HEK293 (cell line): ENCODE measurements around the gene MDM4.
"Not testable (repeated sequence)": the region's sequence is repeated elsewhere in the genome, so short reads cannot be mapped to it uniquely, and the experiment has no call there.

Experiments used
- CTCF ChIA-PET: fragments of 350-600 bp; formaldehyde crosslinking; extraction: SDS; loops from one replicate; lab custom pipeline; 2021; ENCODE audit warnings: antibody characterized with exemption; lab: Yijun Ruan, JAX
- POLR2A ChIA-PET: fragments of 300-600 bp; formaldehyde crosslinking; extraction: SDS; loops from one replicate; lab custom pipeline; 2020; ENCODE audit warnings: antibody characterized with exemption, inconsistent platforms; lab: Yijun Ruan, JAX
- H3K27ac ChIP-seq: fragments of 200-500 bp; sonication (Bioruptor generic); 2 replicates; pipeline ENCODE4 v1.5.1; 2014; ENCODE audit warnings: low read depth, low read length, control low read depth, inconsistent platforms; ENCODE audit errors: extremely low read depth
- H3K36me3 ChIP-seq, 2 experiments: fragments of 200-500 bp in 1 of 2; sonication (Bioruptor generic) in 1 of 2; 1 replicate in 1 of 2; 2 replicates in 1 of 2; pipeline ENCODE4 v1.5.1; 2014 to 2017; ENCODE audit warnings: inconsistent platforms in 2 of 2, low read length in 2 of 2; ENCODE audit not compliant: control insufficient read depth in 2 of 2, insufficient read depth in 1 of 2
- H3K4me1 ChIP-seq: fragments of 200-500 bp; sonication (Bioruptor generic); 2 replicates; pipeline ENCODE4 v1.5.1; 2014; ENCODE audit warnings: mild to moderate bottlenecking, low read length, inconsistent platforms; ENCODE audit not compliant: control insufficient read depth, insufficient read depth
- H3K4me3 ChIP-seq: 2 replicates; pipeline ENCODE4 v1.5.1; 2011; ENCODE audit warnings: low read depth, mild to moderate bottlenecking, control low read depth, low read length, moderate library complexity
- H3K9me3 ChIP-seq: fragments of 200-500 bp; sonication (Bioruptor generic); 2 replicates; pipeline ENCODE4 v1.5.1; 2014; ENCODE audit warnings: low read depth, low read length, inconsistent platforms; ENCODE audit not compliant: control insufficient read depth, insufficient read depth
- CTCF ChIP-seq: fragments of 450-650 bp; formaldehyde crosslinking; IDR thresholded peaks from 2 replicates; pipeline ENCODE4 v1.5.1; 2016; ENCODE audit warnings: missing biosample characterization, missing genetic modification characterization
- HOXC10 ChIP-seq: sonication (generic); formaldehyde crosslinking; IDR thresholded peaks from 2 replicates; pipeline ENCODE4 v1.8.1; 2023; ENCODE audit warnings: mild to moderate bottlenecking, missing genetic modification reagents
- KLF1 ChIP-seq: fragments of 450-650 bp; formaldehyde crosslinking; IDR thresholded peaks from 2 replicates; pipeline ENCODE4 v1.5.1; 2016; ENCODE audit warnings: missing biosample characterization, missing genetic modification characterization
- KLF9 ChIP-seq: fragments of 450-650 bp; formaldehyde crosslinking; IDR thresholded peaks from 2 replicates; pipeline ENCODE4 v1.5.1; 2016; ENCODE audit warnings: missing biosample characterization, missing genetic modification characterization, low read depth
- OSR2 ChIP-seq: fragments of 450-650 bp; formaldehyde crosslinking; IDR thresholded peaks from 2 replicates; pipeline ENCODE4 v1.5.1; 2016; ENCODE audit warnings: missing biosample characterization, missing genetic modification characterization
- SP7 ChIP-seq: fragments of 450-650 bp; formaldehyde crosslinking; IDR thresholded peaks from 2 replicates; pipeline ENCODE4 v1.5.1; 2016; ENCODE audit warnings: missing biosample characterization, missing genetic modification characterization
- ZBTB1 ChIP-seq: fragments of 450-650 bp; formaldehyde crosslinking; IDR thresholded peaks from 2 replicates; pipeline ENCODE4 v1.5.1; 2016; ENCODE audit warnings: missing biosample characterization, missing genetic modification characterization
- ZBTB26 ChIP-seq: fragments of 450-650 bp; formaldehyde crosslinking; optimal IDR thresholded peaks from 2 replicates; pipeline ENCODE3; 2016; ENCODE audit warnings: missing biosample characterization, mild to moderate bottlenecking, missing genetic modification characterization
- ZBTB49 ChIP-seq: fragments of 450-650 bp; formaldehyde crosslinking; IDR thresholded peaks from 2 replicates; pipeline ENCODE4 v1.5.1; 2016; ENCODE audit warnings: missing biosample characterization, missing genetic modification characterization, low read depth
- ZNF223 ChIP-seq: fragments of 450-650 bp; formaldehyde crosslinking; IDR thresholded peaks from 2 replicates; pipeline ENCODE4 v1.5.1; 2016; ENCODE audit warnings: missing biosample characterization, missing genetic modification characterization
- ZNF266 ChIP-seq: fragments of 450-650 bp; formaldehyde crosslinking; IDR thresholded peaks from 2 replicates; pipeline ENCODE4 v1.5.1; 2016; ENCODE audit warnings: missing biosample characterization, missing genetic modification characterization, low read depth
- ZNF350 ChIP-seq: fragments of 450-650 bp; formaldehyde crosslinking; IDR thresholded peaks from 2 replicates; pipeline ENCODE4 v1.5.0; 2017; ENCODE audit warnings: missing biosample characterization, mild to moderate bottlenecking, missing genetic modification characterization
- ZNF391 ChIP-seq: fragments of 450-650 bp; formaldehyde crosslinking; IDR thresholded peaks from 2 replicates; pipeline ENCODE4 v1.5.1; 2016; ENCODE audit warnings: low read depth, missing biosample characterization, missing genetic modification characterization, borderline replicate concordance
- ZNF394 ChIP-seq: fragments of 450-650 bp; formaldehyde crosslinking; IDR thresholded peaks from 2 replicates; pipeline ENCODE4 v1.5.1; 2016; ENCODE audit warnings: missing biosample characterization, missing genetic modification characterization, mild to moderate bottlenecking, moderate library complexity, borderline replicate concordance
- ZNF473 ChIP-seq: fragments of 450-650 bp; formaldehyde crosslinking; IDR thresholded peaks from 2 replicates; pipeline ENCODE4 v1.5.1; 2017; ENCODE audit warnings: missing biosample characterization, missing genetic modification characterization
- ZNF513 ChIP-seq: fragments of 450-650 bp; IDR thresholded peaks from 2 replicates; pipeline ENCODE4 v1.5.1; 2018; ENCODE audit warnings: missing biosample characterization, missing genetic modification characterization
- ZNF571 ChIP-seq: fragments of 450-650 bp; formaldehyde crosslinking; IDR thresholded peaks from 2 replicates; pipeline ENCODE4 v1.5.0; 2017; ENCODE audit warnings: missing biosample characterization, missing genetic modification characterization
- ZNF629 ChIP-seq: fragments of 450-650 bp; formaldehyde crosslinking; IDR thresholded peaks from 2 replicates; pipeline ENCODE4 v1.5.1; 2017; ENCODE audit warnings: missing biosample characterization, missing genetic modification characterization
- ZNF660 ChIP-seq: fragments of 450-650 bp; IDR thresholded peaks from 2 replicates; pipeline ENCODE4 v1.5.1; 2018; ENCODE audit warnings: missing biosample characterization, mild to moderate bottlenecking, missing genetic modification characterization
- ZNF701 ChIP-seq: fragments of 450-650 bp; formaldehyde crosslinking; IDR thresholded peaks from 2 replicates; pipeline ENCODE4 v1.5.1; 2016; ENCODE audit warnings: missing biosample characterization, missing genetic modification characterization
- ZNF777 ChIP-seq: fragments of 450-650 bp; formaldehyde crosslinking; IDR thresholded peaks from 2 replicates; pipeline ENCODE4 v1.5.1; 2017; ENCODE audit warnings: missing biosample characterization, missing genetic modification characterization, borderline replicate concordance

MDM4 gene

GRCh38 chr1:204486513-204487255 lies 29.5 kb upstream of the MDM4 start:
- CTCF ChIA-PET, result interaction anchor here (0.6 to 4.4 kb wide), 4 partner anchors 8 to 275 kb away, joined by 3 to 18 read pairs (median 6); no protein-coding TSS in a partner anchor
- H3K27ac ChIP-seq, H3K4me3 ChIP-seq, POLR2A ChIA-PET, H3K36me3 ChIP-seq, H3K4me1 ChIP-seq, H3K9me3 ChIP-seq: not testable (repeated sequence)

- Histone ChIP-seq H3K27ac (no peak overlapping the region), H3K4me1 (no peaks in the 10 kb centered on the region), H3K4me3 (no peak overlapping the region), H3K9me3 (no peaks in the 10 kb centered on the region), H3K36me3 (no peaks in the 10 kb centered on the region)
- ChIA-PET CTCF (interaction anchor here (0.6 to 4.4 kb wide), 5 partner anchors 9 to 320 kb away, joined by 3 to 18 read pairs (median 5); no protein-coding TSS in a partner anchor), POLR2A (no interaction called here)
- no peak for TF ChIP-seq ZNF473 (tag by site-specific recombination)
- TF ChIP-seq ZNF391 (tag by site-specific recombination), result no peak
- no peak for TF ChIP-seq ZNF394 (tag by site-specific recombination)
- TF ChIP-seq ZNF223 (tag by site-specific recombination), result no peak
- TF ChIP-seq KLF1, result no peak
- no peak for TF ChIP-seq ZBTB26 (tag by site-specific recombination)
- no peak for TF ChIP-seq ZNF350 (tag by site-specific recombination)
- TF ChIP-seq ZNF266 (tag by site-specific recombination), result no peak
- TF ChIP-seq ZBTB49, result no peak
- no peak for TF ChIP-seq ZNF571
- no peak for TF ChIP-seq OSR2 (tag by site-specific recombination)
- TF ChIP-seq CTCF, result no peak
- no peak for TF ChIP-seq SP7 (tag by site-specific recombination)
- TF ChIP-seq ZNF660, result no peak
Measured at GRCh38 chr1:204487256-204487615, 29.0 kb upstream of the MDM4 start.

GRCh38 chr1:204491655-204492054 lies 24.6 kb upstream of the MDM4 start:
- Histone ChIP-seq H3K4me1 (peaks cover 5% of the 10 kb centered on the region), H3K9me3 (no peaks in the 10 kb centered on the region), H3K36me3 (no peaks in the 10 kb centered on the region), H3K27ac (no peak overlapping the region), H3K4me3 (no peak overlapping the region)
- ChIA-PET CTCF (interaction anchor here (0.6 to 19.1 kb wide), 5 partner anchors 12 to 406 kb away, joined by 3 to 314 read pairs (median 42); no protein-coding TSS in a partner anchor), POLR2A (interaction anchor here (4.2 kb wide), 1 partner anchor 13 kb away, joined by 16 read pairs; no protein-coding TSS in a partner anchor)
- TF ChIP-seq ZNF629 (tag by site-specific recombination), result no peak
- no peak for TF ChIP-seq ZNF513 (tag by site-specific recombination)
- no peak for TF ChIP-seq ZNF701 (tag by site-specific recombination)
- TF ChIP-seq KLF9 (tag by site-specific recombination), result no peak
- no peak for TF ChIP-seq ZNF777 (tag by site-specific recombination)
- no peak for TF ChIP-seq ZNF391 (tag by site-specific recombination)
- TF ChIP-seq ZBTB1, result no peak
- no peak for TF ChIP-seq KLF1
- no peak for TF ChIP-seq HOXC10
